B cell (primary cell): Measurements from ENCODE around the gene SS18L1. TPM values are rescaled to one million over a fixed set of nuclear protein-coding genes. Genes with fewer than 3 reads are reported as not detected.
A peak's percentile ranks its signal among the peaks of the same experiment; 100 is the strongest.

Experiments
- ATAC-seq: fragments of 200-7000 bp; cut with Tn5 transposase; one replicate; pipeline ENCODE4 v1.10.0; 2021; ENCODE audit warnings: low read depth, mild to moderate bottlenecking, moderate number of reproducible peaks, moderate library complexity
- CTCF ChIA-PET: fragments of 350-600 bp; sonication (Branson Sonifier 250); formaldehyde crosslinking; loops from one replicate; lab custom pipeline; 2021; ENCODE audit warnings: antibody characterized with exemption, inconsistent platforms; lab: Charles Lee
- POLR2A ChIA-PET: fragments of 350-600 bp; sonication (Branson Sonifier 250); formaldehyde crosslinking; loops from one replicate; lab custom pipeline; 2021; ENCODE audit warnings: antibody characterized with exemption; lab: Charles Lee
- DNase-seq: peaks from one replicate; pipeline ENCODE4 v3.0.0; 2013
- H2AFZ ChIP-seq: 2 replicates; pipeline ENCODE4 v1.6.1; 2012; ENCODE audit warnings: mild to moderate bottlenecking, low read depth, low read length; ENCODE audit not compliant: insufficient read depth, poor library complexity, severe bottlenecking
- H3K27ac ChIP-seq, 2 donors: 1 replicate in 1 of 2; 2 replicates in 1 of 2; pipeline ENCODE4 v1.5.1; 2012 to 2013; ENCODE audit warnings: low read length in 2 of 2, mild to moderate bottlenecking in 2 of 2, moderate library complexity in 1 of 2
- H3K27me3 ChIP-seq, 4 experiments: fragments of 200-600 bp in 1 of 4; sonication (generic) in 1 of 4; replicated peaks in 1 of 4; 1 replicate in 2 of 4; 2 replicates in 2 of 4; pipeline versions ENCODE4 v1.6.1 to v1.7.0; 2013 to 2016; ENCODE audit warnings: low read length in 3 of 4, mild to moderate bottlenecking in 2 of 4, mixed read lengths in 1 of 4, moderate library complexity in 1 of 4; ENCODE audit not compliant: insufficient read depth in 4 of 4, control insufficient read depth in 3 of 4; ENCODE audit errors: control extremely low read depth in 1 of 4
- H3K36me3 ChIP-seq, 2 experiments: replicated peaks in 1 of 2; 1 replicate in 1 of 2; 2 replicates in 1 of 2; pipeline versions ENCODE4 v1.6.1 to v1.7.1; 2013; ENCODE audit warnings: low read length in 1 of 2; ENCODE audit not compliant: insufficient read depth in 2 of 2, control insufficient read depth in 1 of 2; ENCODE audit errors: control extremely low read depth in 1 of 2, extremely low read depth in 1 of 2
- H3K4me1 ChIP-seq, 2 donors: fragments of 200-600 bp in 1 of 2; sonication (generic) in 1 of 2; 1 replicate in 1 of 2; 2 replicates in 1 of 2; pipeline versions ENCODE4 v1.5.1 to v1.6.1; 2013 to 2017; ENCODE audit warnings: low read length in 2 of 2; ENCODE audit not compliant: control insufficient read depth in 2 of 2, insufficient read depth in 2 of 2
- H3K4me2 ChIP-seq: replicated peaks from 2 replicates; pipeline ENCODE3; 2012; ENCODE audit warnings: mild to moderate bottlenecking, low read depth, low read length; ENCODE audit not compliant: poor library complexity, severe bottlenecking
- H3K4me3 ChIP-seq, 5 experiments: fragments of 200-600 bp in 1 of 5; sonication (generic) in 1 of 5; 1 replicate in 3 of 5; 2 replicates in 2 of 5; pipeline versions ENCODE4 v1.5.1 to v1.7.0; 2011 to 2016; ENCODE audit warnings: low read length in 4 of 5, mild to moderate bottlenecking in 4 of 5, low read depth in 2 of 5, control low read depth in 1 of 5, moderate library complexity in 1 of 5; ENCODE audit not compliant: insufficient read depth in 1 of 5; ENCODE audit errors: control extremely low read depth in 1 of 5, extremely low read depth in 1 of 5
- H3K79me2 ChIP-seq: fragments of 200-600 bp; sonication (generic); one replicate; pipeline ENCODE4 v1.6.0; 2016; ENCODE audit warnings: low read length; ENCODE audit not compliant: control insufficient read depth, insufficient read depth
- H3K9ac ChIP-seq: fragments of 200-600 bp; sonication (generic); 2 replicates; pipeline ENCODE4 v1.6.1; 2017; ENCODE audit warnings: mild to moderate bottlenecking, low read length, moderate library complexity
- H3K9me3 ChIP-seq, 3 donors: one replicate each; pipeline versions ENCODE4 v1.6.1 to v1.7.1; 2013; ENCODE audit warnings: low read length in 2 of 3; ENCODE audit not compliant: control insufficient read depth in 2 of 3, insufficient read depth in 1 of 3; ENCODE audit errors: control extremely low read depth in 1 of 3
- H4K20me1 ChIP-seq: 2 replicates; pipeline ENCODE4 v1.6.0; 2012; ENCODE audit warnings: mild to moderate bottlenecking, low read length; ENCODE audit not compliant: insufficient read depth, control insufficient read depth, poor library complexity, severe bottlenecking
- H3K27ac Mint-ChIP-seq: one replicate; pipeline ENCODE4 v1.8.0; 2021; ENCODE audit warnings: mixed read lengths
- H3K27me3 Mint-ChIP-seq: one replicate; pipeline ENCODE4 v1.8.0; 2021; ENCODE audit warnings: mixed read lengths
- H3K4me1 Mint-ChIP-seq: one replicate; pipeline ENCODE4 v1.8.0; 2021; ENCODE audit warnings: mixed read lengths
- H3K4me3 Mint-ChIP-seq: one replicate; pipeline ENCODE4 v1.8.0; 2021; ENCODE audit warnings: mixed read lengths
- H3K9me3 Mint-ChIP-seq: one replicate; pipeline ENCODE4 v1.8.0; 2022; ENCODE audit warnings: mixed read lengths; ENCODE audit not compliant: insufficient read depth
- CTCF ChIP-seq: fragments of 200-600 bp; IDR thresholded peaks from one replicate; pipeline ENCODE4 v1.8.0; 2022; ENCODE audit warnings: antibody characterized with exemption, mild to moderate bottlenecking
- EZH2 ChIP-seq: IDR thresholded peaks from 2 replicates; pipeline ENCODE4 v1.6.1; 2012; ENCODE audit warnings: borderline replicate concordance, low read depth, mild to moderate bottlenecking, moderate library complexity, low read length; ENCODE audit not compliant: insufficient read depth, poor library complexity, severe bottlenecking
- WGBS: methylation state at CpG from one replicate; pipeline ENCODE4 v1.1.5; 2013; ENCODE audit warnings: missing lambda C conversion rate; ENCODE audit not compliant: insufficient coverage; 5-methylcytosine and 5-hydroxymethylcytosine counted together
- intact Hi-C: fragments of 100-400 bp; cut with micrococcal nuclease; formaldehyde crosslinking; loops from one replicate; pipeline ENCODE4 v1.10.0; 2022
- polyA plus RNA-seq: library from polyadenylated mRNA; depleted of rRNA; stranded (reverse); fragments of >200 nt; gene quantifications from 2 replicates; pipeline ENCODE4 v1.2.3, GENCODE V29; 2012
- total RNA-seq, 2 donors: library from RNA; stranded (reverse); fragments of 120-200 nt in 1 of 2; gene quantifications; 1 replicate in 1 of 2; 2 replicates in 1 of 2; pipeline versions ENCODE4 v1.2.3 to v1.2.4, GENCODE V29; 2013 to 2022

Gene SS18L1
- total and polyA plus RNA-seq, 2 donors (not counting 1 experiment from before 2014, with no cell fraction given): 15.4 to 20.7 TPM

- Histone ChIP-seq H3K9me3 (peaks cover 0 to 44% (median 0%) of the 10 kb centered on the region in 3 donors), H2AFZ (no peak overlapping the region), H3K9ac (no peak overlapping the region), H3K27me3 (no peaks in the 10 kb centered on the region), H3K4me2 (no peak overlapping the region), H3K27ac (no peak overlapping the region), H3K36me3 (peaks cover 0 to under 1% of the 10 kb centered on the region in 2 experiments), H3K79me2 (peaks cover 14% of the 10 kb centered on the region), H3K4me1 (peaks cover 18 to 28% of the 10 kb centered on the region in 2 donors), H3K4me3 (no peak overlapping the region), H4K20me1 (peaks cover 12% of the 10 kb centered on the region)
- TF ChIP-seq CTCF (no peak), EZH2 (no peak)
- WGBS: 94% methylated on average over 5 of the region's 5 CpGs
- intact Hi-C loops: no loop called here
- ATAC-seq (no peak), DNase-seq (no peak)
- ChIA-PET POLR2A (interaction anchor here (1.2 kb wide), 1 partner anchor 8 kb away, joined by 3 read pairs; no protein-coding TSS in a partner anchor), CTCF (interaction anchor here (1.2 to 1.3 kb wide), 2 partner anchors 15 to 17 kb away, joined by 3 to 4 read pairs; no protein-coding TSS in a partner anchor)
- Mint-ChIP-seq H3K4me1 (peaks cover 13% of the 10 kb centered on the region), H3K27ac (no peak overlapping the region), H3K27me3 (peaks cover 2% of the 10 kb centered on the region), H3K9me3 (no peaks in the 10 kb centered on the region), H3K4me3 (peak overlapping the region; percentile 39)
Measured at GRCh38 chr20:62119115-62119514, 24.5 kb upstream of the SS18L1 start.

GRCh38 chr20:62119591-62120364 lies 23.8 kb upstream of the SS18L1 start:
- DNase-seq (no peak), ATAC-seq (no peak)
- no peak for TF ChIP-seq CTCF
- TF ChIP-seq EZH2: no peak
- peaks cover 0 to 3% of the 10 kb centered on the region in 2 experiments for H3K36me3 ChIP-seq
- no peak overlapping the region for H3K27ac ChIP-seq
- H3K4me1 ChIP-seq: peaks cover 18 to 29% of the 10 kb centered on the region in 2 donors
- H3K4me3 ChIP-seq: no peak overlapping the region
- peaks cover 20% of the 10 kb centered on the region for H3K79me2 ChIP-seq
- H3K9ac ChIP-seq: no peak overlapping the region
- H3K9me3 ChIP-seq: peaks cover 0 to 38% (median 0%) of the 10 kb centered on the region in 3 donors
- Mint-ChIP-seq H3K4me1 (peaks cover 16% of the 10 kb centered on the region), H3K27me3 (peaks cover 2% of the 10 kb centered on the region), H3K9me3 (no peaks in the 10 kb centered on the region), H3K27ac (no peak overlapping the region), H3K4me3 (no peak overlapping the region)
- 93% methylated on average over 8 of the region's 10 CpGs for WGBS
- no peak overlapping the region for H2AFZ ChIP-seq
- no peak overlapping the region for H3K4me2 ChIP-seq
- ChIA-PET POLR2A (interaction anchor here (3.3 kb wide), 1 partner anchor 53 kb away, joined by 21 read pairs; the partner anchor contains the start of gene TAF4), CTCF (interaction anchor here (1.2 to 2.7 kb wide), 3 partner anchors 14 to 54 kb away, joined by 3 to 6 read pairs (median 4); partner anchors contain the start of gene TAF4)
- intact Hi-C loops: loop anchor here (5.0 to 10.0 kb wide), 2 partner anchors 265 to 858 kb away; partner anchors contain the start of gene RPS21
- H3K27me3 ChIP-seq: no peaks in the 10 kb centered on the region
- peaks cover 19% of the 10 kb centered on the region for H4K20me1 ChIP-seq
